Large intestine (tissue), 3 donors: ENCODE measurements around the gene ZSCAN30. TPM values are rescaled to one million over a fixed set of nuclear protein-coding genes. Genes with fewer than 3 reads are reported as not detected.

ENCODE experiments used
- DNase-seq, 2 donors: peaks; one replicate each; pipeline versions ENCODE4 v3.0.0 to v3.0.0-alpha.2; 2013
- H3K27ac ChIP-seq: one replicate; pipeline ENCODE4 v1.5.1; 2013; ENCODE audit warnings: low read length
- H3K27me3 ChIP-seq: 2 replicates; pipeline ENCODE4 v1.6.1; 2013; ENCODE audit warnings: low read length; ENCODE audit not compliant: control insufficient read depth, insufficient read depth
- H3K36me3 ChIP-seq: 2 replicates; pipeline ENCODE4 v1.6.1; 2013; ENCODE audit warnings: low read length; ENCODE audit not compliant: control insufficient read depth, insufficient read depth
- H3K4me1 ChIP-seq: one replicate; pipeline ENCODE4 v1.6.1; 2013; ENCODE audit warnings: low read length; ENCODE audit not compliant: control insufficient read depth, insufficient read depth
- H3K4me3 ChIP-seq: one replicate; pipeline ENCODE4 v1.5.1; 2013; ENCODE audit warnings: low read length
- H3K9me3 ChIP-seq: one replicate; pipeline ENCODE4 v1.6.1; 2013; ENCODE audit warnings: mild to moderate bottlenecking, low read depth, low read length, moderate library complexity; ENCODE audit not compliant: control insufficient read depth
- WGBS: methylation state at CpG from one replicate; pipeline ENCODE4 v1.1.5; 2013; ENCODE audit warnings: low lambda C conversion rate; ENCODE audit not compliant: insufficient coverage; 5-methylcytosine and 5-hydroxymethylcytosine counted together
- polyA plus RNA-seq: library from polyadenylated mRNA; unstranded; fragments of 120-200 nt; gene quantifications from one replicate; pipeline ENCODE4 v1.2.1, GENCODE V29; 2013

Gene ZSCAN30
- polyA plus RNA-seq, 1 donor: 44.8 TPM

- Histone ChIP-seq H3K27ac (no peak overlapping the region), H3K36me3 (no peaks in the 10 kb centered on the region), H3K4me3 (no peak overlapping the region), H3K27me3 (no peaks in the 10 kb centered on the region), H3K9me3 (no peaks in the 10 kb centered on the region), H3K4me1 (no peaks in the 10 kb centered on the region)
- DNase-seq: no peak
- 60% methylated on average over 1 of the region's 2 CpGs for whole genome bisulfite sequencing
Measured at GRCh38 chr18:35324926-35325655, 35.1 kb upstream of the ZSCAN30 start.

GRCh38 chr18:35322486-35323458, 32.7 kb upstream of the ZSCAN30 start:
- H3K36me3 ChIP-seq: no peaks in the 10 kb centered on the region

GRCh38 chr18:35311496-35311895, 21.5 kb upstream of the ZSCAN30 start:
- Histone ChIP-seq H3K36me3 (peaks cover 10% of the 10 kb centered on the region), H3K4me3 (no peak overlapping the region), H3K27ac (no peak overlapping the region), H3K9me3 (peaks cover 30% of the 10 kb centered on the region), H3K27me3 (no peaks in the 10 kb centered on the region), H3K4me1 (no peaks in the 10 kb centered on the region)
- no peak for DNase-seq
- no CpG with 5 or more reads among the region's 2 CpGs for WGBS

More at GRCh38 chr18:35322486-35323458, 32.7 kb upstream of the ZSCAN30 start:
- Histone ChIP-seq H3K4me3 (no peak overlapping the region), H3K27ac (no peak overlapping the region), H3K27me3 (no peaks in the 10 kb centered on the region), H3K9me3 (no peaks in the 10 kb centered on the region), H3K4me1 (no peaks in the 10 kb centered on the region)
- no peak for DNase-seq
- 100% methylated on average over 1 of the region's 3 CpGs for WGBS

GRCh38 chr18:35306588-35307250, 16.7 kb upstream of the ZSCAN30 start:
- 90% methylated on average over 2 of the region's 5 CpGs for WGBS
- Histone ChIP-seq H3K27me3 (no peaks in the 10 kb centered on the region), H3K4me1 (no peaks in the 10 kb centered on the region), H3K36me3 (peaks cover 33% of the 10 kb centered on the region), H3K9me3 (peaks cover 45% of the 10 kb centered on the region), H3K4me3 (no peak overlapping the region), H3K27ac (no peak overlapping the region)
- DNase-seq: no peak

GRCh38 chr18:35303610-35304009, 13.6 kb upstream of the ZSCAN30 start:
- 82% methylated on average over 4 of the region's 4 CpGs for WGBS
- no peaks in the 10 kb centered on the region for H3K4me1 ChIP-seq
- peaks cover 53% of the 10 kb centered on the region for H3K9me3 ChIP-seq
- no peak overlapping the region for H3K4me3 ChIP-seq
- peaks cover 40% of the 10 kb centered on the region for H3K36me3 ChIP-seq
- H3K27me3 ChIP-seq: no peaks in the 10 kb centered on the region
- no peak for DNase-seq
- H3K27ac ChIP-seq: no peak overlapping the region

GRCh38 chr18:35296060-35296459, 6.0 kb upstream of the ZSCAN30 start:
- H3K27me3 ChIP-seq: no peaks in the 10 kb centered on the region
- H3K4me1 ChIP-seq: no peaks in the 10 kb centered on the region
- no peak overlapping the region for H3K4me3 ChIP-seq
- peaks cover 9% of the 10 kb centered on the region for H3K9me3 ChIP-seq
- WGBS: 100% methylated on average over 1 of the region's 2 CpGs
- H3K36me3 ChIP-seq: peaks cover 40% of the 10 kb centered on the region
- H3K27ac ChIP-seq: no peak overlapping the region
- DNase-seq: no peak

- H3K27me3 ChIP-seq: no peaks in the 10 kb centered on the region
- H3K4me1 ChIP-seq: no peaks in the 10 kb centered on the region
- H3K4me3 ChIP-seq: peak overlapping the region; percentile 77
- DNase-seq: no peak
- H3K27ac ChIP-seq: no peak overlapping the region
- peaks cover 26% of the 10 kb centered on the region for H3K36me3 ChIP-seq
- 83% methylated on average over 1 of the region's 2 CpGs for whole genome bisulfite sequencing
- H3K9me3 ChIP-seq: no peaks in the 10 kb centered on the region
Measured at GRCh38 chr18:35291166-35291565, 1.1 kb upstream of the ZSCAN30 start.

- peaks cover 14% of the 10 kb centered on the region for H3K36me3 ChIP-seq
- no CpG with 5 or more reads among the region's 8 CpGs for WGBS
- H3K27ac ChIP-seq: peak overlapping the region; percentile 80
- peaks cover 3% of the 10 kb centered on the region for H3K9me3 ChIP-seq
- peak overlapping the region; percentile 77 for H3K4me3 ChIP-seq
- H3K27me3 ChIP-seq: no peaks in the 10 kb centered on the region
- H3K4me1 ChIP-seq: no peaks in the 10 kb centered on the region
- peak in 1 of 2 donors; percentile 16 for DNase-seq
Measured at GRCh38 chr18:35289727-35290093, 319 bp downstream of the ZSCAN30 start.

GRCh38 chr18:35289293-35289692, 736 bp downstream of the ZSCAN30 start:
- H3K4me1 ChIP-seq: no peaks in the 10 kb centered on the region
- peaks cover 7% of the 10 kb centered on the region for H3K9me3 ChIP-seq
- peaks cover 15% of the 10 kb centered on the region for H3K36me3 ChIP-seq
- peak overlapping the region; percentile 77 for H3K4me3 ChIP-seq
- H3K27me3 ChIP-seq: no peaks in the 10 kb centered on the region
- WGBS: 11% methylated on average over 3 of the region's 6 CpGs
- H3K27ac ChIP-seq: peak overlapping the region; percentile 80
- no peak for DNase-seq

GRCh38 chr18:35284841-35285240, 5.2 kb downstream of the ZSCAN30 start:
- Histone ChIP-seq H3K4me1 (no peaks in the 10 kb centered on the region), H3K27ac (no peak overlapping the region), H3K36me3 (peaks cover 21% of the 10 kb centered on the region), H3K9me3 (peaks cover 14% of the 10 kb centered on the region), H3K4me3 (no peak overlapping the region), H3K27me3 (no peaks in the 10 kb centered on the region)
- DNase-seq: no peak
- WGBS: no CpG with 5 or more reads among the region's 3 CpGs
